Fibroblast of the aortic adventitia (primary cell): ENCODE data around the gene HRAS. TPM values are rescaled to one million over a fixed set of nuclear protein-coding genes. Genes with fewer than 3 reads are reported as not detected.

Experiments used
- DNase-seq: peaks from one replicate; pipeline ENCODE4 v3.0.0-alpha.2; 2010; ENCODE audit warnings: low read depth
- H3K4me3 ChIP-seq: 2 replicates; pipeline ENCODE4 v1.5.1; 2011; ENCODE audit warnings: low read depth, mild to moderate bottlenecking, control low read depth, low read length, moderate library complexity
- total RNA-seq: library from RNA; depleted of rRNA; stranded (reverse); fragments of >200 nt; gene quantifications from 2 replicates; pipeline ENCODE4 v1.2.3, GENCODE V29; 2012; ENCODE audit warnings: low replicate concordance
- TF ChIP-seq, protein P1 (sequence below): IDR thresholded peaks from 2 replicates; pipeline ENCODE4 v1.5.1; 2011; ENCODE audit warnings: mild to moderate bottlenecking, low read length, control low read depth, inconsistent platforms; ENCODE audit not compliant: insufficient read depth

Gene HRAS
- total RNA-seq, 1 donor: 34.6 TPM

DNA sequence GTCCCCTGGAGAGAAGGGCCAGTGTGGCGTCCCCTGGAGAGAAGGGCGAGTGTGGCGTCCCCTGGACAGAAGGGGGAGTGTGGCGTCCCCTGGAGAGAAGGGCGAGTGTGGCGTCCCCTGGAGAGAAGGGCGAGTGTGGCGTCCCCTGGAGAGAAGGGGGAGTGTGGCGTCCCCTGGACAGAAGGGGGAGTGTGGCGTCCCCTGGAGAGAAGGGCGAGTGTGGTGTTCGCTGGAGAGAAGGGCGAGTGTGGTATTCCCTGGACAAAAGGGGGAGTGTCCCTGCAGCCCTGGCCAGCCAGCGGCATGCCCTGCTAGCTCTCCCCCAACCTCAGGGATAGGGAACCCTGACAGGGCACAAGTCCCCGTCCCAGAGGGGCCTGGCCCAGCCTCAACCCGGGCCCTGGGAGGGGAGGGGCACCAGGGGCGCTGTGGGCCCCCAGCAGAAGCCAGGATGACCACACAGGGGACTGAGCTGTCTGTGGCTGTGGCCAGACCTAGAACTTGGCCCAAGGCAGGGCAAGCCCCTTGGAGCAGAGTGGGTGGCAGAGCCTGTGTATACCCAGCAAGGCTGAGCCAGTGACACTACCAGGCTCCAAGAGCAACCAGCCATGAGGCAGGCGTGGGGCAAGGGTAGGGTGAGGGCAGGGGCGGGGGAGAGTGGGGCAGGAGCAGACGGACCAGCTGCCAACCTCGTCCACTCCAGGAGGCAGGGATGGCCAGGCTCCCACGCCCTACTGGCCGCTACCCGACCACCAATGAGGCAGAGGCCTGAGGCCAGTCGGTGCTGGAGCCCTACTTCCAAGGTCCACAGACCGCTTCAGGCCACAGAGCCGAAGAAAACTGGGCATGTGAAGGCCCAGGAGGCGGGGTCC is 4.2 kb downstream of the HRAS start:
- no peak overlapping the region for H3K4me3 ChIP-seq
- DNase-seq: no peak
- TF ChIP-seq, protein P1, sequence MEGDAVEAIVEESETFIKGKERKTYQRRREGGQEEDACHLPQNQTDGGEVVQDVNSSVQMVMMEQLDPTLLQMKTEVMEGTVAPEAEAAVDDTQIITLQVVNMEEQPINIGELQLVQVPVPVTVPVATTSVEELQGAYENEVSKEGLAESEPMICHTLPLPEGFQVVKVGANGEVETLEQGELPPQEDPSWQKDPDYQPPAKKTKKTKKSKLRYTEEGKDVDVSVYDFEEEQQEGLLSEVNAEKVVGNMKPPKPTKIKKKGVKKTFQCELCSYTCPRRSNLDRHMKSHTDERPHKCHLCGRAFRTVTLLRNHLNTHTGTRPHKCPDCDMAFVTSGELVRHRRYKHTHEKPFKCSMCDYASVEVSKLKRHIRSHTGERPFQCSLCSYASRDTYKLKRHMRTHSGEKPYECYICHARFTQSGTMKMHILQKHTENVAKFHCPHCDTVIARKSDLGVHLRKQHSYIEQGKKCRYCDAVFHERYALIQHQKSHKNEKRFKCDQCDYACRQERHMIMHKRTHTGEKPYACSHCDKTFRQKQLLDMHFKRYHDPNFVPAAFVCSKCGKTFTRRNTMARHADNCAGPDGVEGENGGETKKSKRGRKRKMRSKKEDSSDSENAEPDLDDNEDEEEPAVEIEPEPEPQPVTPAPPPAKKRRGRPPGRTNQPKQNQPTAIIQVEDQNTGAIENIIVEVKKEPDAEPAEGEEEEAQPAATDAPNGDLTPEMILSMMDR: no peak

DNA sequence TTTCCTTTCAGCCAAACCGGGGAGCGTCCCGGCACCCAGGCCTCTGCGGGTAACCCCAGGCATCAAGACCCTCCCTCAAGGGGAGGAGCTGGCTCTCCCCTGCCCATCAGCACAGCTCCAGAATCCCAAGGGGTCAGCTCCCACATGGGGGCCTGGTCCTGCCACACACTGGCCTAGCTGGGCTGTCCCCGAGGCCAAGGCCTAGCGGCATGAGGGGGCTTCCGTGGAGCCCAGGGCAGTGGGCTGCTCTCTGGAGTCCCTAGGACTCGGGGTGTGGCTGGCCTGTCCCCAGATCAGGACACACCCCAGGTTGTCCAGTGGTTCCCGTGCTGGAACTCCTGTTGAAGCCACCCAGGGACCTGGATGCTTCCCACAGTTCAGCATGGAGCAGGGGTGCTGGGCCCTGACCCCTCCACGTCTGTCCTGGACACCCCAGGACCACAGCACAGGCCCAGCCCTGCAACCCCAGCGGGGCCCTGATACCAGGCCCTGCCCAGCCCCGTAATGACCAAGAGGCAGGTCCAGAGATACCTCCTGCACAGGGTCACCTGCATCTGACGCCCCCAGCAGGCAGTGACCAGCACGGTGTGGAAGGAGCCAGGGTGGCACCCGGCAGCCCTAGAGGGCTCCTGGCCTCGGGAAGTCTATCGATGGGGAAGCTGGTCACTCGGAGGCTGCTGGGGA is 5.5 kb downstream of the HRAS start:
- H3K4me3 ChIP-seq: no peak overlapping the region
- DNase-seq: no peak
- TF ChIP-seq, protein P1: no peak

GRCh38 chr11:528815-529727 is 6.3 kb downstream of the HRAS start:
- no peak for DNase-seq
- TF ChIP-seq, protein P1: no peak
- no peak overlapping the region for H3K4me3 ChIP-seq

DNA sequence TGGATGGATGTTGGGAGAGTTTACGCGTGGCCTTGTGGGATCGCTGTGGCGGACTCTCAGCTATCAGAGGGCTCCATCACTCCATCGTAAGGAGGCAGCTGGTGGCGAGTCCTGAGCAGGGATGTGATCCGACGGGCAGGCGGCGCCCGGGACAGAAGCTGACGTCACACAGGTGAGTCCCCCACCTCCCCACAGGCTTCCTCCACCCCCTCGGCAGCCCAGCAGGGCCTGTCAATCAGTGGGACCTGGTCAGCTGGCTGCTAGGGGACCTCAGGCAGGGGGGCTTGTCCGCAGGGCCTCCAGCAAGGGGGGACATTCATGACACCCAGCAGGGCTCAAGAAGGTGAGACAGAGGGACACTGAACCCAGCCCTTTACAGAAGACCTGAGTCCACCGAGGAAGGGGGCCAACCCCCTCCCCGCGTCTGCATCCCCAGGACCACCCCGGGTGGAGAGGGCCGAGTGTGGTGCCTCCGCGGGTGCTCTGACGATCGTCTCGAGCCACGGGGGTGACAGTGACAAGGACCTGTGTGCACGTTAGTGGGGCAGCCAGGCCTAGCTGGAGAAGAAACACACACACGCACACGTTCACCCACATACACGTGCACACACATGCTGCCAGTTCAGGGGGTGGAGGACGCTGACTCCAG is 7.1 kb downstream of the HRAS start:
- TF ChIP-seq, protein P1: no peak
- no peak for DNase-seq
- no peak overlapping the region for H3K4me3 ChIP-seq

GRCh38 chr11:526192-526591 is 9.2 kb downstream of the HRAS start:
- no peak overlapping the region for H3K4me3 ChIP-seq
- no peak for DNase-seq
- TF ChIP-seq, protein P1: no peak

- TF ChIP-seq, protein P1: no peak
- H3K4me3 ChIP-seq: no peak overlapping the region
- DNase-seq: no peak
Measured at GRCh38 chr11:521177-521688, 14.1 kb downstream of the HRAS start.
